HG03175 (cell line): ENCODE results near the gene HLA-DMA.

Experiments used
- ATAC-seq: cut with Tn5 transposase; IDR thresholded peaks from one replicate; pipeline ENCODE4 v1.9.1; 2021; ENCODE audit warnings: mild to moderate bottlenecking, moderate library complexity; ENCODE audit not compliant: unreplicated experiment

HLA-DMA gene

GRCh38 chr6:32952817-32953739 lies at the start of gene HLA-DMA:
HLA-DMA (minus strand) TSS chr6:32953097; CDS start chr6:32953036, 61 bp downstream.
- peak; percentile 91 for ATAC-seq

- ATAC-seq, result no peak
Observed at GRCh38 chr6:33001685-33002084, 48.8 kb upstream of the HLA-DMA start.

DNA sequence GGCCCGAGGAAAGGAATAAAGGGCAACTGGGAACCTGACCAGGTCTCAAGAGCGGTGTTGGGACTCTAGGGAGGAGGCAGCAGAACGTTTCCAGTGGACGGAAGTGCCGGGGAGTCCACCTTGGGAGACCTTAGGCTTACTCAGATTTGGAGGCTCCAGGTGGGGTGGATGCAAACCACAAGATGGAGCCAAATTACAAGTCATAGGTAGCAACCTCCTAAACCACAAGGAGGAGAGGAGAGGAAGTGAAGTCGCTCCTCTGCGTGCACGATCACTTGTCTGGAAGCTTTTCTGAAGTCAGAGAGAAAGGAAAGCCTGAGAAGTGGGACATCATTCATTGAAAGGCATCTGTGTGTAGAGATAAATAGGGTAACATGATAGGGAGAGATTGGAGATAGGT lies 47.2 kb upstream of the HLA-DMA start:
- ATAC-seq, result no peak

GRCh38 chr6:32995448-32995847 lies 42.6 kb upstream of the HLA-DMA start:
- no peak for ATAC-seq

DNA sequence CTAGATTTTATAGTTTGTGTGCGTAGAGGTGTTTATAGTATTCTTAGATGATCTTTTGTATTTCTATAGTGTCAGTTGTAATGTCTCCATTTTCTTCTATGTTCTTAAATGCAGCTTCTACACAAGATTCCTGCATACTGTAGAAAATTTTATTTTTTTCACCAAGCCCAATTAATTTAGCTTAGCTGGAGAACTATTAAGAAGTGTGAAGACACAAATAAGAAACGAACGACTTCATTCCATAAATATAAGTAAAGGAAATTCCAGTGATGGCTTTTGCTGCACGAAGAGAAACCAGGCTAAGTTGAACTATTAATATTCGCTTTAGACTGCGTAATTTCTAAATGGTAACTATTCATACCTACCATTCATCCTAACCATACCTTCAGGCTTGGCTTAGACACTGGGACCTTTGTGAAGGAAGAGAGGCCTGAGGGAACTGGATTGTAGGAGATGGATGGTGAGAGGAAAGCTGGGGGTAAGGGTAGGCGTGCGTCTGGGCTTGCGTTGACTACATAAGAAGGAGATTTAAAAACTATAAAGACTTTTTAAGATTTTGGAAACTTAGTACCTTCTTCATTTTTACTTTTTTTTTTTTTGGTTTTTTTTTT lies 40.6 kb upstream of the HLA-DMA start:
- no peak for ATAC-seq

DNA sequence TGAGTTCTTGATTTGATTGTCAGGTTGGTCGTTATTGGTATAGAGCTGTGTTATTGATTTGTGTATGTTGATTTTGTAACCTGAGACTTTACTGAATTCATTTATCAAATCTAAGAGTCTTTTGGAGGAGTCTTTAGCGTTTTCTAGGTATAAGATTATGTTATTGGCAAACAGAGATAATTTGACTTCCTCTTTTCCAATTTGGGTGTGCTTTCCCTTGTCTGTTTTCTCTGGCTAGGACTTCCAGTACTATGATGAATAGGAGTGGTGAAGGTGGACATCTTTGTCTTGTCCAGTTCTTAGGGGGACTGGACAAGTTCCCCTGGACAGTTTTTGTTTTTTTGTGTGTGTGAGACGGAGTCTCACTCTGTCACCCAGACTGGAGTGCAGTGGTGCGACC lies 39.1 kb upstream of the HLA-DMA start:
- ATAC-seq, result no peak

DNA sequence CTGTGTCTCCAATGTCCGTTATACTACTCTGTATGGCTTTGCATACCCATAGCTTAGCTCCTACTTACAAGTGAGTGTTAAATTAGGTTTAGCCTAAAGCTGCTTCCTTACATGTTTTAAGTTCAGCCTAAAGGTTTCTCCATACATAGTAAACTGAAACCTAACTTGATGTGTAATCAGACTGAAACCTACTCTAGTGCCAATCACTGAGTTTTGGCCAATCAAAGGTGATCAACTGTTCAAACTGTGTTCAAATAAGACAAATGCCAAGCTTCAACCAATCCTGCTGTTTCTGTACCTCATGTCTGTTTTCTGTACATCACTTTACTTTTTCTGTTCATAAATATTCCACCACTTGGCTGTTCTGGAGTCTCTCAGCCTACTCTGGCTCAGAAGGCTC lies 36.5 kb upstream of the HLA-DMA start:
- ATAC-seq, result no peak

- no peak for ATAC-seq
Observed at GRCh38 chr6:32984622-32985389, 31.9 kb upstream of the HLA-DMA start.

- ATAC-seq, result no peak
Observed at GRCh38 chr6:32983964-32984621, 31.2 kb upstream of the HLA-DMA start.

DNA sequence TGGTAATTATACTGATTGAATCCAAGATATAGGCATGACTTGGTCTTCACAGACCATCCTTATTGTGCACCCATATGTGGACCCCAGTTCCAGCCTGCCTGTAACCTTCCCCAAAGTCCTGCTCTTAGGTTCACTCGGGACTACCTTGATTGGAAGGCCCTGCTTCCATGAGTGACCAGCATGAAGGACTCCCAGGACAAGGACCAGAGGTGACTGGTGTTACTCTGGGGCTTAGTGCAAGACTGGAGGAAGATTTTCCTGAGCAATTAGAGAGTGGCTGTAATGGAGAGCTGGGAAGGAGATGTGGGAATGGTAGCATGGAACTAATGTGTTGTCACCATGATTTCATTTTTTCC lies 30.6 kb upstream of the HLA-DMA start:
- no peak for ATAC-seq

- ATAC-seq, result no peak
Observed at GRCh38 chr6:32982702-32983492, 30.0 kb upstream of the HLA-DMA start.

DNA sequence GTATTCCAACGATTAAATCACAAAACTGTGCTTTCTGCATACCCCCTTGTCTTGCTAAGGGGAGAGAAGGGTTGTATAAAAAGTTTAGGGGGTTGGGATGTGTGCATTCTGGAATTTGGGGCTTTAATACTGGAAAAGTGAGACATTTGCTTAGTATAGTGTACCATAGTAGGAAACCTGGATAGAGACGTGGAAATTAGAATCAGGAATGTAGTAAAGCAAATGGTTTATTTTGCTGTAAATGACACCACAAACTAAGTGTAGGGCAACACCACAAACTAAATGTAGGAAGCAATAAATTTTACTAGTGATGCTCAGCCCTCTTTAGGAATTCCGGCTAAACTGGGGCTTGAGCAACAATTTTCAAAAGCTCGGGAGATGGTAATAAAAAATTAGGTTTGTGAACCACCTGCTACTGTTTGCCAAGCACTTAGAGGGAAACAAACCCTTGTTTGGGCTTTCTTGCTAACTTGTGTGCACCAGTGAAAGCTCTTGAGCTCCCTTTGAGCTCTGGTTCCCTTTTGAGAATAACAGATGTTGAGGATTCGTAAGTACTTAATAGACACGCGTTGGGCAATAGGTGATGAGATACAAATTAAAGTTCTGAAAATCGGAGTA lies 29.3 kb upstream of the HLA-DMA start:
- ATAC-seq, result no peak

DNA sequence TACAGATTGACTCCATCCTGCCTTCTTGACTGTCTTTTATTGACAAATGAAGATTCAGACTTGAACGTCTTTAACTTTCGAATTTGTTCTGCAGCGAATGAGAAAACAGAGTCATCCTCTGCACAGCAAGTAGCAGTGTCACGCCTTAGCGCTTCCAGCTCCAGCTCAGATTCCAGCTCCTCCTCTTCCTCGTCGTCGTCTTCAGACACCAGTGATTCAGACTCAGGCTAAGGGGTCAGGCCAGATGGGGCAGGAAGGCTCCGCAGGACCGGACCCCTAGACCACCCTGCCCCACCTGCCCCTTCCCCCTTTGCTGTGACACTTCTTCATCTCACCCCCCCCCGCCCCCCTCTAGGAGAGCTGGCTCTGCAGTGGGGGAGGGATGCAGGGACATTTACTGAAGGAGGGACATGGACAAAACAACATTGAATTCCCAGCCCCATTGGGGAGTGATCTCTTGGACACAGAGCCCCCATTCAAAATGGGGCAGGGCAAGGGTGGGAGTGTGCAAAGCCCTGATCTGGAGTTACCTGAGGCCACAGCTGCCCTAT lies 27.7 kb upstream of the HLA-DMA start:
- ATAC-seq, result no peak

GRCh38 chr6:32979720-32980487 lies 27.0 kb upstream of the HLA-DMA start:
- ATAC-seq, result no peak

GRCh38 chr6:32977953-32978324 lies 25.0 kb upstream of the HLA-DMA start:
- no peak for ATAC-seq

DNA sequence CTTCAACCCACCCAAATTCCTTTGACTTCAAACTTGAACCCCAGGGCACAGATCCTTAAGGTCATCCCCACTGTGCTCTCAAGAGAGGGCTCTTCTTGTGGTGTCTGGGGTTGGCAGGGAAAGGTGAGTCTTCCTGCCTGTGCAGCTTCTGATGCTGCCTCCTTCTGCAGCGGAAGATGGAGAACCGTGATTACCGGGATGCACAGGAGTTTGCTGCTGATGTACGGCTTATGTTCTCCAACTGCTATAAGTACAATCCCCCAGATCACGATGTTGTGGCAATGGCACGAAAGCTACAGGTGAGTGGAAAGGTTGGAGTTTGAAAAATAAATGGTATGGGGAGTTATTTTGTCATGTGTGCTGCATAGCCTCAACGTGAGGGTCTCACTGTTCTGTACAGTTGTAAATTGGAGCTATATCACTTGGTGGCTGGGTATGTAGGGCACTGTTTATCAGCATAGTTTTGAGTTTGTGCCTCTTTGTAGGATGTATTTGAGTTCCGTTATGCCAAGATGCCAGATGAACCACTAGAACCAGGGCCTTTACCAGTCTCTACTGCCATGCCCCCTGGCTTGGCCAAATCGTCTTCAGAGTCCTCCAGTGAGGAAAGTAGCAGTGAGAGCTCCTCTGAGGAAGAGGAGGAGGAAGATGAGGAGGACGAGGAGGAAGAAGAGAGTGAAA lies 24.5 kb upstream of the HLA-DMA start:
- ATAC-seq, result no peak

- ATAC-seq, result no peak
Observed at GRCh38 chr6:32976334-32977069, 23.6 kb upstream of the HLA-DMA start.

DNA sequence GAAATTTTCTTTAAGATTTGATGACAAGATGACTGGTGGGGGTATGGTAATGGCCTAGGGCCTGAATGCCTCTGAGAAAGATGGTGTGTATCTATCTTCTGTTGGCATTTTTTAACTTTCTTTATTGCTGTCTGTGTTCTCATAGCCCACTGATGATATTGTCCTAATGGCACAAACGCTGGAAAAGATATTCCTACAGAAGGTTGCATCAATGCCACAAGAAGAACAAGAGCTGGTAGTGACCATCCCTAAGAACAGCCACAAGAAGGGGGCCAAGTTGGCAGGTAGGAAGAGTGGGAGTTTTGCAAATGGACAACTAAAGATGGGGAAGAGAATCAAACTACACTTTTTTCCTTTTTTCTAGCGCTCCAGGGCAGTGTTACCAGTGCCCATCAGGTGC lies 23.0 kb upstream of the HLA-DMA start:
- no peak for ATAC-seq
